HG03558 (cell line): ENCODE results near the gene GTPBP1.

Experiments
- ATAC-seq: cut with Tn5 transposase; IDR thresholded peaks from one replicate; pipeline ENCODE4 v1.9.1; 2021; ENCODE audit warnings: moderate number of reproducible peaks; ENCODE audit not compliant: unreplicated experiment; ENCODE audit errors: extremely low read depth

The GTPBP1 gene

DNA sequence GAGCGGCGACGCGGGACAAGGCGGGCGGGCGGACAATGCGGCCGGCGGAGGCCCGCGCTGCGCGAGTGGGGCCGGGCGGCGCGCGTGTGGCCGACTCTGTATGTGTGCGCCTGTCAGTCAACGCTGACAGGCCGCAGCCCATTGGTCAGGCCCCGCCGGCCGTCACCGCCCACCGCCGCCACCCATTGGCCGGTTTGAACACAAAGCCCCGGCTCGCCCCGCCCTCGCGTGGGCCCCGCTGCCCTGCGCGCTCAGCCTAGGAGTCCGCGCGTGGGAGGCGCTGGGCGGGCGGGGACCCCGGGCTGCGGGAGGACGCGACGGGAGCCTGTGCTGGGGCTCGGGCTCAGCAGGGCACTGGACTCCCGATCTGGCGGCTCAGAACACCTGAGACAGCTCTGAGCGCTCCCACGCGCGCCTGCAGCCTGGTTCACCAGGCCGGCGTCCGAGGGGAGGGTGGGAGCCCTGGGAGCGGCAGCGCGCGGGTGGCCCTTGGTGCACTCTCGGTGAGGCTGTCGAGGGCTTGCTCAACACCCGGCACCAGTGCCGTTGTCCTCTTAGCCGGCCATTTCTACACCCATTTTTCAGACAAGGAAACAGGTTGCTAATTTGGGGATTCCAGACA, 50.3 kb downstream of the GTPBP1 start, which contains the start of gene SUN2:
SUN2 (minus strand) TSS at position 88 of the 622 bp plus-strand sequence. CDS start 3,370 bp downstream, outside the sequence.
- ATAC-seq, result no peak

DNA sequence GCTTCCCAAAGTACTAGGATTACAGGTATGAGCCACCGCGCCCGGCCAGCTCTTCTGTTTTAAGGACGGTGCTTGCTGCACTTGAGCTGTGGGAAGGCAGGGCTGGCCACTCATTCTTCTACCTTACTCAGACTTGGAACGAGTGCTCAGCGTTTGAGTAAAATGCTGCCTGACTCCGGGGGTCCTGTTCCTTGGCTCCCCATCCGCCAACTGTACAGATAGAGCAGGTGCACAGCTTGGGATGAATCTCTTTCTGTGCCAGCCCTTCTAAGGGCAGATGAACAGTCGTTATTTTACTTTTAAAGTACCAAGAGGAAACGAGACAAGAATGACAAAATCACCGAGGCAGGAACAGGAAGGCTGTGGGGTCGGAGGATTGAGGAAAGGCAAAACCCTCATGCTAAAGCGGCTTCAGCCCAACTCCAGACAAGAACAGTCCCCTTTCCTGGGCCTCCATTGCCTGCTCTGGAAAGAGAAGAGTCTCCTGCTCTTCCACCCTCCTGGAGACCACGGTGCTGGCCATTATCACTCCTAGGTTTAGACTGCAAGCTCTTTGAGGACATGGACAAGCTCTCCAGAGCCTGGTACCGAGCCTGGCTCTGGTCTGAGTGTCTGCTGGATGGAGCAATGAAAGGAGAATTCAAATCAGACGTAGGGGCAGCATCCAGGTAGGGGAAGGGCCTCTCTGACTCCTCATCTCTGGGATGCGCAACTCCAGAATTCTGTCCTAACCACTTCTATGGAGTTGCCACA, 51.1 kb downstream of the GTPBP1 start:
- no peak for ATAC-seq

DNA sequence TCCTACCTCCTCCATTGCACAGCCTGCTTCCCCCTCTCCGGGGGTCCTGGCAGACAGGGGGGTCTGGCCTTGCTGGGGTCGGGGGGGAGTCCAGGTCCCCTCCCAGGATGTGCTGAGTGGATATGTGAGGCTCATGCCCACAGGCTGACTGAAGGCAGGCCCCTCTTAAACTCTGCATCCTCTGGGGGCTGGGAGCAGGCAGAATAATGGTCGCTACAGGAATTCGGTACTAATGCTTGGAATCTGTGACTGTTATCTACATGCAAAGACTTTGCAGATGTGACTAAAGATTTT, 51.7 kb downstream of the GTPBP1 start:
- ATAC-seq, result no peak

DNA sequence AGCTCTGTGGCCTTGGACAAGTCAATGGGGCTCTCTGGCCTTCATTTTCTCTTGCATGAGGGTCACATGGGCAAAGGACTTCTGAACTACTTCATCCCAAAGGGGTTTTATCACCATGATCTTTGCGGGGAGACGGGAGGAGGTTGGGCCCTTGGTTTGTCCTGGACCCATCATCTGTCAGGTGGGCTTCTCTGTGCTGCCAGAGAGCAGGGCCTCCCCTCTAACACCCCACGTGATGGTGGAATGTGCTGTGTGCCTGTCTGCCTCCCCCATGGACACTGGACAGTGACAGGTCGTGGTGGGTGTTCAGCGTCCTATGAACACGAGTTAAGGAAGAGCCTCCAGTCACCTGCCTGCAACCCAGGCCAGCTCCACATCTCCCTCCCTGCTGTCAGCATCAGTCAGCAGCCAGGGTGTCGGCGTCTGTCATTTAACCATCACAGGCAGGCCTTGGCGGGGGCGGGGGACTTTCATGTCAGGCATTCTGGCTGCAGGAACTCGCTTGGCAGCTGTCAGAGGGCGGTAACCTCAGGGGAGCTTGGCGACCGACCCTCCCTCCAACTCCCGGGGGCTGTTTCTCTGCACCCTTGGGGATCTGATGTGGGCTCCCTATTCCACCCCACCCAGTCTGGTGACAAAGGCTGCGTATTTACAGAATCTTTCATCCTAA, 52.7 kb downstream of the GTPBP1 start:
- no peak for ATAC-seq

DNA sequence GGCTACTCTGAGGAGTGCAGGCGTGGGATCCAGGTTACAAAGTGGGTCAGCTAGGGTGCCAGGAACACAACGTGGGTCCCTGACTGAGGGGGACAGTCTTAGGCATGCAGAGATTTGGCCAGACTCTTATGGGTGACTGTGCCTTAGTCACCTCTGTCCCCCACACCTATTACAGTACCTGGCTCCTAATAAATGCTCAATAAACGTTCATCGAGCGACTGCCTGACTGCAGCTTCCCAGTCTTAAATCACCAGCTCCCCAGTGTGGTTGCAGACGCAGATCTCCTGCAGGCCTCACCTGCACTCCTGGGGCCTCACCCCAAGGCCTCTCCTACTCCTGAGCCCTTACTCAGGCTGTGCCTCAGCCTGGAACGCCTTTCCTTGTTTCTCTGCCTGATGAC, 53.3 kb downstream of the GTPBP1 start:
- no peak for ATAC-seq

DNA sequence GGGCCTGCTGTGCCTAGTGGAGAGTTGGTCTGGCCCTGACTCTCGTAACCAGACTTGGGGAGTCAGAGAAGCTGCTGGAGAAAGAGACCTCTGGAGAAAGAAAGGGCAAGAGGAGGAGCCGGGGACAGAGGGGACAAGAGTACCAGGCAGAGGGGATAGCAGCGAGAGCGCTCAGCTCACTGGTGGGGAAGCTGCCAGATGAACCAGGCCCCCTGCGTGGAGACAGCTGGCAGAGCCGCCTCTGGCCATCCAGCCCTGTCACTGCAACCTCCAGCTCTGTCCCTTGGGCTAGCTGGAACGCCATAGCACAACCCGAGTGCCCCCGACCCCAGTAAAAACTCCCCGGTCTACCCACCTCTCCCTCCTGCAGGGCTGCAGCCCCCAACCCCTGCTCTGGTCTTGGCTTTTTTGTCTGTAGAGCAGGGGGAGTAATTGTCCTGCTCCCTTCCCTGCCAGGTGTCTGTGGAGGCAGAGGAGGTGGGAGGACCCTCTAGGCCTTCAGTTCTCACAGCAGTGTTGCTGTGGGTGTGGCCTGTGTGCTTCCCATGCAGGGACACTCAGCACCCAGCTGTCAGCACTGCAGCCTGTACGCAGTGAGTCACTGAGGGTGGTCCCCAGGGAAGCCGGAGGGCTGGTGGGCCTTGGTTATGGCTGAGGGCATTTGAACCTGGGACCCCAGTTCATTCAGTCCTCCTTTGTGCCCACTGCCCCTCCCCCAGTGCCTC, 54.9 kb downstream of the GTPBP1 start:
- no peak for ATAC-seq

DNA sequence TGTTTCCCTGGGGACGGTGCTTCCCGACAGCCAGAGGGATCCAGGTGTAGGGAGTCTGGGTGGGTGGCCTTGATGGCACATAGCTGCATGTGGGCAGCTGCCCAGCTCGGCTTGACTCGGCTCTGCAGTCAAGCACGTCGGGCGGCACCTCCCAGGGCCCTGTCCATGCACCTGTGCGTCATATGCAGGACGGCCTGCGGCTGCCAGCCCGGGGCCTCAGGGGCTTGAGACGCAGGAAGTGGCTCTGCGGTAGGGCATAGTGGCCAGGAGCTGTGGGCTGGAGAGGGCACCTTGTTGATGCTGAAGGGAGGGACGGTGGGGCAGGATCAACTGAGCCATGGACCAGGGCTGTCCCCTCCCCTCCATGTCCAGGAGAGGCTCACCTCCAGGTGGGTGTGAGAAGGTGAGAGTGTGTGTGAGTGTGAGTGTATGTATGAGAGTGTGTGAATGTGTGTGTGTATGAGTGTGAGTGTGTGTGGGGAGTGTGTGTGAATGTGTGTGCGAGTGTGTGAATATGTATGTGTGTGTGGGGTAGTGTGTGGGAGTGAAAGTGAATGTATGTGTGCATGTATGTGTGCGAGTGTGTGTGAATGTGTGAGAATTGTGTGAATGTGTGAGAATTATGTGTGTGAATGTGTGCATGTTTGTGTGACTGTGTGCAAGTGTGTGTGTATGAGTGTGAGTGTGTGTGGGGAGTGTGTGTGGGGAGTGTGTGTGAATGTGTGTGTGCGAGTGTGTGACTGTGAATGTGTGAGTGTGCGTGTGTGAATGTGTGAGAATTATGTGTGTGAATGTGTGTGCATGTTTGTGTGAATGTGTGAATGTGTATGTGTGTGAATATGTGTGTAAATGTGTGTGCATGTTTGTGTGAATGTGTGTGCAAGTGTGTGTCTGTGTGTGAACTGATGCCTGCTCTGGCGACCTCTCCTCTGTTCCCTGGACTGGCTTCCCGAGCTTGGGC, 55.7 kb downstream of the GTPBP1 start:
- no peak for ATAC-seq

DNA sequence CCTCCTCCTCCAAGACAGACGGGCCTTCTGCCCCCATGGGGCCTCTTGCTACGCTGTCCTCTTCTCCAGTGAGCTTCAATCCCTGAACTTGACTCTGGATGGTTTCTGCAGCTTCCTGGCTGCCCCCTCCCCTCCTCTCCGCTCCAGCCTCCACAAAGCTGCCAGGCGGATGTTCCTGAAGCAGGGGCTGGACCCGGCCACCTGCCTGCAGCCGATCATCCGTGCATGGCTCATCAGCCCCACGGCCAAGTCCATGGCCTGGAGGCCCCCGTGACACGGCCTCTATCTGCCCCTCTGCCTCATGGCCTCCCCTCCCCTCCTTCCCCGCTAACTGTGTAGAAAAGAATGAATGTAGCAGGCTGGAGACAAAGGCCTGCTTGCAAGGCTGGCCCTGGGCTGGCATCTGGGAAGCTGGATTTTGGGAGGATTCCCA, 56.8 kb downstream of the GTPBP1 start:
- no peak for ATAC-seq

DNA sequence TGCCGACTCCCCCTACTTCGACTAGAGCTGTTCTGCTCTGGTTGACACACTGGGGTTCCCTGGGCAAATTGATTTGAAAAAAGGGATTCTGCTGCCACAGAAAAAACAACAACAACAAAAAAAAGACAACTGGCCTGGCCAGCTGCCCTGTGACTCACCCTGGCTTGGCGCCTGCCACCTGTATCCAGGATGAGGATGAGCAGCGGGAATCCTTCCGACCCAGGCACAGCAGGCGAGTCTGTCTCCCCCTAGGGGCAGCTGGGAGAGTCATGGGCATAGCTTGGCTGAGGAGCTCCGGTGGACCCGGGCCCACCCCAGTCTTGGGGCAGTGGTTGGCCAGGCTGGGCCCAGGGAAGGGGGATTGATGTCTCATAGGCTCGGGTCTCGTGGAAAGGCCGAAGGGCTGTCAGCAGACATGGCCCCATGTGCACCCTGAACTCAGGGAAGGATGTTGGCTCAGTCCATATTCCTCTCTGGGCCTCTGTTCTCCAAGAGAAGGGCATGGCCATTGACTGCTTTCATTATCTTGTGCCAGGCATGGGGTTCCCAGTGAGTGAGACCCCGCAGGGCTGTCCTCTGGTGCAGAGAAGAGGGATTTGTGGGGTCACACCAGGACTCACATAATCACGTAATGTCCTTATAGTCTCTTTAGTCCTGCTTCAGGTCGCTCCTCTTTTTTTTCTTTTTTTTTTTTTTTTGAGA, 60.5 kb downstream of the GTPBP1 start:
- no peak for ATAC-seq

DNA sequence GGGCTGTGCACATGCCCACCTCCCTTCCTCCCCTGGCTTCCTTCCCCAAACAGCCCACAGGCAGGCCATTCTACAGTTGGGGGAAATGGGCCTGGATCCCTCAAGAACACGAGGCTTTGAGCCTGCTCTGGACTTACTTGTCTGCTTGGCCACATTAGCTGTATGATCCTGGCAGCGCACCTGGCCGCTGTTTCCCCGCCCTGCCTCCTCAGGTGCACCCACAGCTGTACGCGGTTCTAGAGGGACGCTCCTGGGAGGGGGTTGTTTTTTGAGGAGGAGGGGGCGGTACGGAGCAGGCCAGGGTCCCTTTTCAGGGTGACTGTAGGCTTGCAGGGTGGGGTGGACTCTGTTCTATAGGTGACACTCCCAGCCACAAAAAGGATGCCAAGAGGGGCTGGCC, 61.6 kb downstream of the GTPBP1 start:
- no peak for ATAC-seq

DNA sequence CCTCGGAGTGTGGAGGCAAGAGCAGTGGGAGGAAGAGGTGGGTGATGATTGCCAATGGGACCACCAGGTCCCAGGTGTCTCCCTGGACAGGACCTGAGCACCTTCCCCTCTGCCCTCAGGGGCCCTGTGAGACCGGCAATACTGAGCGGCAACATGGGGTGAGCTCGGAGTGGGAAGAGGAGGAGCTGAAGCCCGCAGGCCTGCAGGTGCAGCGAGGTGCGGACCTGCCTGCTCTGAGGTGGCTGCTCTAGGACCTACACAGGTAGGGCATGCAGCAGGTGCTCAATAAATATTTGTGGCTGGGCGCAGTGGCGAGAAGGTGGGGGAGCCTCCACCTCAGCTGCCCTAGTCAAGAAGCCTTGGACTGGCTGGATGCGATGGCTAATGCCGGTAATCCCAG, 62.3 kb downstream of the GTPBP1 start:
- no peak for ATAC-seq

DNA sequence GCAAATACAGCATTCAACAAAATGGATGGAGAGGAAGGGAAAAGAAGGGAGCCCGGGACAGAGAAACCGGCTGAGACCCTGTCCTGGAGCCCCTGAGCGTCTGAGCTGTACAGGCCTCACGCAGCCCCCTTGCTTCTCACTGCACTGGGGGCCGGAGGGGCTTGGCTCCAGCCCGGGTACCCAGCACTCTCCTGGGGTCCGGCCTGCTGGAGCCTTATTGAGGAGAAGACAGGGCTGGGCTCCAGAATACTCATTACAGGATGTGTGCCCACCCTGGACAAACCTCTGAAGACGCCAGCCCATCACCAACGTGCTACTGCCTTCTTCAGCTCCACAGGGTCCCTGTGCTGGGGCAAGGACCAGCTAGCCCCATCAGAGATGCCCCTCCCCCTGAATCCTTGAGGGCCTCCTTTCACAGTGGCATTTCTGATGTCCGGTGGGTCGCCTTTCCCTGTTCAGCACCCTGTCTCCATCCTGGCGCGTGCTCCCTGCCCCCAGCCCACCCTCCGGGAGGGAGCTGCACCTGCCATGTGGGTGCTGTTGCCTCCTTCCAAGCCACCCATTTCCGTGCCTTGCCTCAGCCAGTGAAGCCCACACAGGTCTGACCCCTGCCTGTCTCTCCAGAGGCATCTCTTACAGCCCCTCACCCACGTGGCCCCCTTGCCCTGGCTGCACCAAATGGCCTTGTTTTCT, 64.7 kb downstream of the GTPBP1 start:
- no peak for ATAC-seq

DNA sequence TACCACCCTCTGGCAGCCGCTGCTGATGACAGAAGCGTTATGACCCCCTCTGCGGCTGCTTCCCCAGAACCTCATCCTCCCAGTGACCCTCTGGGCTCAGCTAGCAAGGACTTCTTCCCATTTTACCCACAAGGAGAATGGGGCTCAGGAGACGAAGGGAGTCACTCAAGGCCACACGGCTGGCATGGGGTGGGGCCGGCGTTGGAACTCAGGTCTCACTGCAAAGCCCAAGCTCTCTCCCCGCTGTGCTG, 66.8 kb downstream of the GTPBP1 start:
- ATAC-seq, result no peak

DNA sequence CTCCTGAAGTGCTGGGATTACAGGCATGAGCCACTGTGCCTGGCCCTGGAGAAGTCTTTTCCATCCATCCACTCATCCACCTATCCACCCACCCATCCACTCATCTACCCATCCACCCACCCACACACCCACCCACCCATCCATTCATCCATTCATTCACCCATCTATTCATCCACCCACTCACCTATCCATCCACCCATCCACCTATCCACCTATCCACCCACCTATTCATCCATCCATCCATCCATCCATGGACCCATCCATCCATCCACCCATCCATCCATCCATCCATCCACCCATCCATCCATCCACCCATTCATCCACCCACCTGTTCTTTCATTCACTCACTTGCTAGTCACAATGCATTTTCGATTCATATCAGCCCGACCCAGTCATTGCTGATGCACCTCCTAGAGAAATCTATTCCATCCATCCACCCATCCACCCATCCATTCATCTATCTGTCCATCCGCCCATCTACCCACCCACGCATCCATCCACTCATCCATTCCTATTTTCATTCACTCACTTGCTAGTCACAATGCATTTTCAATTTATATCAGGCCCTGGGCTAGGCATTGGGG, 67.7 kb downstream of the GTPBP1 start:
- ATAC-seq, result no peak

DNA sequence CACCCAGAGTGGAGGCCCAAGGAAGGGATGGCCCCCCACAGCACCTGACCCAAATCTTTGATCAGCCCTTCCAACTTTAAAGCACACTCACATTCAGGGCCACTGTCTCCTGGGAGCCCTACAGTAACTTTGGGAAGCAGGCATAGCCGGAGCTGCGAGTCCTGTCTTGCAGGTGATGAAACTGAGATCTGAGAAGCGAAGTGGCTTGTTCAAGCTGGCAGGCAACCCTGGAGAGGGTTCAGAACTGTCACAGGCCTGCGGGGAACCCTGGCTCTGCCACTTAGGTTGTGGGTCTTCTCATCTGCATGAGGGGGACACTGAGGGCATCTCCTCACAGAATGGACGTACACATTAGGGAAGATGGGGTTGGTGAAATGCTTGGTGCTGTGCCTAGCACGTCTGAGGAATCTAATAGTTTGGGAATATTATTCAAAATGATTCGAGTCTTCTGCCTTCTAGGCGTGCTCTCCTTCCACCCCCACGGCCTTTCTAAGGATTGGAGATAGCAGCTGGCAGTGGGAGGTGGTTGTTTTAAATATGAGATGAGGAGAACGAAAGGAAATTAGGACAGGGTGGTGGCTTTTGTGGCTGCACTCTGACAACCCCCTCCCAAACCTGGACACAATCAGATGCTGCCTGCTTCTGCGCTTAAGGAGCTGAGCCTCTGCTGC, 68.9 kb downstream of the GTPBP1 start:
- ATAC-seq, result no peak

DNA sequence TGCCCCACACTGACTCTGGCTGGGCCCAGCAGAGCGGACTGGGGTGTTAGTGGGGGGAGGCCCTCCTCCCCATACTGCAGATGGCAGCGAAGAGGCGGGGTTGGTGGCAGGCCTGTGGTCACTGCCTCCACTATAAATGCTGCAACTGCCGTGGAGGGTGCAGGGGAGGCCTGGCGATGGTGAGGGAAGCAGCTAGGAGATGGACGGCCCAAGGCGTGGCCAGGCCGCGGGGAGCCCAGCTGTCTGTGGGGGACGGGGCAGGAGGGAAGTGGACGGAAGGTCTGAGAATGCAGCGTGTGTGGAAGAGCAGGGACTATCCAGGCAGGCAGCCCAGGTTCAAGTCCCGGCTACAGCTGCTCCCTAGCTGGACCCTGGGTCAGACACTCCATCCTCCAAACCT, 69.9 kb downstream of the GTPBP1 start:
- no peak for ATAC-seq

DNA sequence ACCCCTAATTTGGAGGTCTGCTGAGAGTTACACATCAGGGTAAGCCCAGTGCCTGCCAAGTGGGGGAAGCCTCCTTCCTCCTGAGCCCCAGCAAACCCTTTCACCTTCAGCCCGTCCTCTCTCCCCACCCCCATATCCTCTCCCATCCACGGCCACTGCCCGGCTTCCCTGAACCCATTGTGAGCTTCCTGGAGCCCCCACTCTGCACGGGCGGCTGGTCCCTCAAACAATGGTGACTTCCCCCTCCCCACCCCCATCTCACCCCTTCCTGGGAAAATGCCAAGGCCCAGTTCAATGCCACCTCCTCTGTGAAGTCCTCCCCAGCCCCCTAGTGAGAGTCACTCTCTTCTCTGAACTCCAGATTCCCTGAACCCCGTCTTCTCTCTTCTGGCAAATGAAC, 70.3 kb downstream of the GTPBP1 start:
- no peak for ATAC-seq

DNA sequence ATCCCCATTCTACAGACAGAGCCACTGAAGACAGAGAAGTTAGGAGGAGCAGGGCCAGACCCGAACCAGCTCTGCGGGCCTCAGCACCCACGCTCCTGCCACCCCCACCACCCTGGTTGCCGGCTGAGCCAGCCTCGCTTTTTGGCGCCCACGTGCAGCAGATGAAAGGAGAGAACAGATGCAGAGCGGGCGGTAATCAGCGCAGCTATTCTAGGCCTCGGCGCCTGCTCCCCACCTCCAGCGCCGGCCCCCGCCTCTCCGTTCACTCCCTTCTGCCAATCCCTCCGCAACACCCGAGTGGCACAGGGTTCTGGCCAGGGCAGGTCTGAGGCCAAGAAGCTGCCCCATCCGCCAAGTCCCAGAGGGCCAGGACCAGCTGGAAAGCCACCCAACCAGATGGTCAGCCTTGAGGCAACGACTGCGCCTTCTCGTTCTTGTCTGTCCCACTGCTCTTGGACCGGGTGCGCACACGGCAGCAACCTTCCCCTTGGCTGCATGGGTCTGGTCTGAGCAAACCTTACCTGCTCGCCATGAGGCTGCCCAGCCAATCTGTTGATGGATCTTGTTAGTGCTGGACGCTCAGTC, 71.4 kb downstream of the GTPBP1 start:
- no peak for ATAC-seq
